ENCODE measurements around the gene SCGB2B2.
A peak's percentile ranks its signal among the peaks of the same experiment; 100 is the strongest.

Gene SCGB2B2

GRCh38 chr19:34667349-34668076, 9.4 kb downstream of the SCGB2B2 start (continued):
- TF ChIP-seq OSR2 (tag by site-specific recombination; IDR thresholded peaks at IDR 0.05) (peak; percentile 53; the same call in 1 of the 2 replicates), ZNF10 (tag by site-specific recombination; IDR thresholded peaks at IDR 0.05) (no peak; the same call in 1 of the 2 replicates), ZNF664 (tag by site-specific recombination; IDR thresholded peaks at IDR 0.05) (no peak), ZNF350 (tag by site-specific recombination; IDR thresholded peaks at IDR 0.05) (no peak), SP2 (tag by site-specific recombination; IDR thresholded peaks at IDR 0.05) (peak; percentile 42), TSHZ1 (tag by site-specific recombination; IDR thresholded peaks at IDR 0.05; ENCODE audit: borderline replicate concordance) (no peak), SCRT2 (tag by site-specific recombination; IDR thresholded peaks at IDR 0.05) (no peak), ZNF223 (tag by site-specific recombination; IDR thresholded peaks at IDR 0.05) (peak; percentile 59; the same call in 1 of the 2 replicates), ZNF416 (tag by site-specific recombination; IDR thresholded peaks at IDR 0.05) (no peak), KLF1 (tag by site-specific recombination; IDR thresholded peaks at IDR 0.05) (peak; percentile 68), ZNF23 (tag by site-specific recombination; IDR thresholded peaks at IDR 0.05; ENCODE audit: borderline replicate concordance) (no peak), ZNF362 (tag by site-specific recombination; IDR thresholded peaks at IDR 0.05) (no peak), ZNF518A (tag by site-specific recombination; conservative IDR thresholded peaks at IDR 0.05; ENCODE audit: low read depth) (peak; percentile 67; the same call in 1 of the 2 replicates), ZNF488 (tag by site-specific recombination; IDR thresholded peaks at IDR 0.05) (no peak), ZNF48 (tag by site-specific recombination; IDR thresholded peaks at IDR 0.05) (no peak), ZNF521 (tag by site-specific recombination; IDR thresholded peaks at IDR 0.05) (no peak), ZNF571 (tag by site-specific recombination; IDR thresholded peaks at IDR 0.05) (no peak), WT1 (tag by site-specific recombination; IDR thresholded peaks at IDR 0.05) (0 out of 2 replicates have a peak, but pooled peaks have one; percentile 36), OVOL3 (tag by site-specific recombination; IDR thresholded peaks at IDR 0.05) (no peak), ZNF629 (tag by site-specific recombination; IDR thresholded peaks at IDR 0.05) (0 out of 2 replicates have a peak, but pooled peaks have one; percentile 20), MYNN (tag by site-specific recombination; IDR thresholded peaks at IDR 0.05; ENCODE audit: borderline replicate concordance) (no peak), EGR2 (tag by site-specific recombination; IDR thresholded peaks at IDR 0.05; ENCODE audit: low read depth) (peak; percentile 6; the same call in 1 of the 2 replicates), ZNF112 (tag by site-specific recombination; IDR thresholded peaks at IDR 0.05) (no peak), ZNF585B (tag by site-specific recombination; IDR thresholded peaks at IDR 0.05) (no peak), ZFP69B (tag by site-specific recombination; IDR thresholded peaks at IDR 0.05) (0 out of 2 replicates have a peak, but pooled peaks have one; percentile 29)
- TF ChIP-seq, protein P1, sequence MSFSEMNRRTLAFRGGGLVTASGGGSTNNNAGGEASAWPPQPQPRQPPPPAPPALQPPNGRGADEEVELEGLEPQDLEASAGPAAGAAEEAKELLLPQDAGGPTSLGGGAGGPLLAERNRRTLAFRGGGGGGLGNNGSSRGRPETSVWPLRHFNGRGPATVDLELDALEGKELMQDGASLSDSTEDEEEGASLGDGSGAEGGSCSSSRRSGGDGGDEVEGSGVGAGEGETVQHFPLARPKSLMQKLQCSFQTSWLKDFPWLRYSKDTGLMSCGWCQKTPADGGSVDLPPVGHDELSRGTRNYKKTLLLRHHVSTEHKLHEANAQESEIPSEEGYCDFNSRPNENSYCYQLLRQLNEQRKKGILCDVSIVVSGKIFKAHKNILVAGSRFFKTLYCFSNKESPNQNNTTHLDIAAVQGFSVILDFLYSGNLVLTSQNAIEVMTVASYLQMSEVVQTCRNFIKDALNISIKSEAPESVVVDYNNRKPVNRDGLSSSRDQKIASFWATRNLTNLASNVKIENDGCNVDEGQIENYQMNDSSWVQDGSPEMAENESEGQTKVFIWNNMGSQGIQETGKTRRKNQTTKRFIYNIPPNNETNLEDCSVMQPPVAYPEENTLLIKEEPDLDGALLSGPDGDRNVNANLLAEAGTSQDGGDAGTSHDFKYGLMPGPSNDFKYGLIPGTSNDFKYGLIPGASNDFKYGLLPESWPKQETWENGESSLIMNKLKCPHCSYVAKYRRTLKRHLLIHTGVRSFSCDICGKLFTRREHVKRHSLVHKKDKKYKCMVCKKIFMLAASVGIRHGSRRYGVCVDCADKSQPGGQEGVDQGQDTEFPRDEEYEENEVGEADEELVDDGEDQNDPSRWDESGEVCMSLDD (tag by site-specific recombination; IDR thresholded peaks at IDR 0.05): no peak

All from HEK293 (cell line).